HEK293 (cell line): ENCODE data around the gene MYO7A.

ENCODE experiments used
- CTCF ChIA-PET: fragments of 350-600 bp; formaldehyde crosslinking; extraction: SDS; loops from one replicate; lab custom pipeline; 2021; ENCODE audit warnings: antibody characterized with exemption; lab: Yijun Ruan, JAX
- POLR2A ChIA-PET: fragments of 300-600 bp; formaldehyde crosslinking; extraction: SDS; loops from one replicate; lab custom pipeline; 2020; ENCODE audit warnings: antibody characterized with exemption, inconsistent platforms; lab: Yijun Ruan, JAX
- H3K27ac ChIP-seq: fragments of 200-500 bp; sonication (Bioruptor generic); 2 replicates; pipeline ENCODE4 v1.5.1; 2014; ENCODE audit warnings: low read depth, low read length, control low read depth, inconsistent platforms; ENCODE audit errors: extremely low read depth
- H3K36me3 ChIP-seq, 2 experiments: fragments of 200-500 bp in 1 of 2; sonication (Bioruptor generic) in 1 of 2; 1 replicate in 1 of 2; 2 replicates in 1 of 2; pipeline ENCODE4 v1.5.1; 2014 to 2017; ENCODE audit warnings: inconsistent platforms in 2 of 2, low read length in 2 of 2; ENCODE audit not compliant: control insufficient read depth in 2 of 2, insufficient read depth in 1 of 2
- H3K4me1 ChIP-seq: fragments of 200-500 bp; sonication (Bioruptor generic); 2 replicates; pipeline ENCODE4 v1.5.1; 2014; ENCODE audit warnings: mild to moderate bottlenecking, low read length, inconsistent platforms; ENCODE audit not compliant: control insufficient read depth, insufficient read depth
- H3K4me3 ChIP-seq: 2 replicates; pipeline ENCODE4 v1.5.1; 2011; ENCODE audit warnings: low read depth, mild to moderate bottlenecking, control low read depth, low read length, moderate library complexity
- H3K9me3 ChIP-seq: fragments of 200-500 bp; sonication (Bioruptor generic); 2 replicates; pipeline ENCODE4 v1.5.1; 2014; ENCODE audit warnings: low read depth, low read length, inconsistent platforms; ENCODE audit not compliant: control insufficient read depth, insufficient read depth
- CTCF ChIP-seq: fragments of 450-650 bp; formaldehyde crosslinking; IDR thresholded peaks from 2 replicates; pipeline ENCODE4 v1.5.1; 2016; ENCODE audit warnings: missing biosample characterization, missing genetic modification characterization
- PRDM4 ChIP-seq: fragments of 450-650 bp; formaldehyde crosslinking; IDR thresholded peaks from 2 replicates; pipeline ENCODE4 v1.5.1; 2017; ENCODE audit warnings: missing biosample characterization, missing genetic modification characterization
- ZBTB49 ChIP-seq: fragments of 450-650 bp; formaldehyde crosslinking; IDR thresholded peaks from 2 replicates; pipeline ENCODE4 v1.5.1; 2016; ENCODE audit warnings: missing biosample characterization, missing genetic modification characterization, low read depth
- ZFHX2 ChIP-seq: fragments of 450-650 bp; formaldehyde crosslinking; conservative IDR thresholded peaks from 2 replicates; pipeline ENCODE4 v1.5.1; 2016; ENCODE audit warnings: missing biosample characterization, missing genetic modification characterization
- ZNF148 ChIP-seq: fragments of 450-650 bp; formaldehyde crosslinking; IDR thresholded peaks from 2 replicates; pipeline ENCODE4 v1.5.0; 2017; ENCODE audit warnings: missing biosample characterization, missing genetic modification characterization, borderline replicate concordance
- ZNF362 ChIP-seq: fragments of 450-650 bp; formaldehyde crosslinking; IDR thresholded peaks from 2 replicates; pipeline ENCODE4 v1.5.1; 2016; ENCODE audit warnings: missing biosample characterization, missing genetic modification characterization
- ZNF510 ChIP-seq: fragments of 450-650 bp; formaldehyde crosslinking; IDR thresholded peaks from 2 replicates; pipeline ENCODE4 v1.5.1; 2018; ENCODE audit warnings: mild to moderate bottlenecking, missing genetic modification characterization, missing biosample characterization; ENCODE audit not compliant: insufficient replicate concordance
- ZNF660 ChIP-seq: fragments of 450-650 bp; IDR thresholded peaks from 2 replicates; pipeline ENCODE4 v1.5.1; 2018; ENCODE audit warnings: missing biosample characterization, mild to moderate bottlenecking, missing genetic modification characterization

The MYO7A gene

GRCh38 chr11:77193911-77194830, 66.1 kb downstream of the MYO7A start (continued):
- TF ChIP-seq ZBTB49 (tag by site-specific recombination) (no peak), ZNF148 (tag by site-specific recombination) (no peak), ZFHX2 (tag by site-specific recombination) (no peak), ZNF362 (tag by site-specific recombination) (no peak)

- Histone ChIP-seq H3K4me1 (no peaks in the 10 kb centered on the region), H3K27ac (no peak overlapping the region), H3K36me3 (no peaks in the 10 kb centered on the region), H3K4me3 (no peak overlapping the region), H3K9me3 (no peaks in the 10 kb centered on the region)
- ChIA-PET POLR2A (interaction anchor here (1.8 kb wide), 1 partner anchor 10 kb away, joined by 5 read pairs; no protein-coding TSS in a partner anchor), CTCF (interaction anchor here (0.6 to 3.9 kb wide), 13 partner anchors 9 to 852 kb away, joined by 3 to 40 read pairs (median 3); no protein-coding TSS in a partner anchor)
- TF ChIP-seq PRDM4 (tag by site-specific recombination) (no peak), CTCF (tag by site-specific recombination) (no peak), ZNF510 (tag by site-specific recombination) (no peak), ZNF660 (tag by site-specific recombination) (no peak)
Measured at GRCh38 chr11:77195071-77195755, 67.2 kb downstream of the MYO7A start.
